GM12878 (cell line): ENCODE results near the gene B3GNT9. TPM values are rescaled to one million over a fixed set of nuclear protein-coding genes. Genes with fewer than 3 reads are reported as not detected.

Experiments
- ATAC-seq: fragments of 200-7000 bp; cut with Tn5 transposase; 3 replicates; pipeline ENCODE4 v1.9.1; 2020; ENCODE audit warnings: mild to moderate bottlenecking, moderate library complexity
- BruUV-seq: library from RNA; stranded (reverse); fragments of 400-500 nt; replicated peaks from 2 replicates; lab custom pipeline; 2021; lab: Mats Ljungman, UMichigan
- CTCF ChIA-PET: fragments of 300-600 bp; sonication (Branson Sonifier 250); formaldehyde crosslinking; extraction: SDS; loops from one replicate; lab custom pipeline; 2021; ENCODE audit warnings: inconsistent platforms; lab: Yijun Ruan, JAX
- POLR2A ChIA-PET: fragments of 350-600 bp; formaldehyde crosslinking; extraction: SDS; loops from one replicate; lab custom pipeline; 2021; ENCODE audit warnings: inconsistent platforms; lab: Charles Lee
- RAD21 ChIA-PET: fragments of 300-600 bp; sonication (Branson Sonifier 250); formaldehyde crosslinking; loops from one replicate; lab custom pipeline; 2023; ENCODE audit warnings: antibody characterized with exemption; ENCODE audit not compliant: unreplicated experiment; lab: Charles Lee
- SMC1A ChIA-PET: fragments of 300-600 bp; sonication (Branson Sonifier 250); formaldehyde crosslinking; loops from one replicate; lab custom pipeline; 2023; ENCODE audit not compliant: unreplicated experiment, uncharacterized antibody; lab: Charles Lee
- DNase-seq: peaks from one replicate; pipeline ENCODE4 v3.0.0-alpha.2; 2011; ENCODE audit warnings: low read depth, low spot score
- FAIRE-seq: peaks from 3 replicates; lab custom pipeline; 2011; peaks lifted over from hg19 to GRCh38; lab: Jason Lieb, UNC
- H2AFZ ChIP-seq: 2 replicates; pipeline ENCODE4 v1.6.0; 2011; ENCODE audit warnings: low read depth, low read length, control low read depth; ENCODE audit not compliant: control insufficient read depth
- H3K27ac ChIP-seq: 2 replicates; pipeline ENCODE4 v1.5.1; 2011; ENCODE audit warnings: control low read depth; ENCODE audit not compliant: control insufficient read depth, insufficient read depth
- H3K27me3 ChIP-seq, 2 experiments: replicated peaks in 1 of 2; 2 replicates each; pipeline versions ENCODE4 v1.6.0 to v1.6.1; 2011; ENCODE audit warnings: low read length in 1 of 2; ENCODE audit not compliant: control insufficient read depth in 2 of 2, insufficient read depth in 2 of 2
- H3K36me3 ChIP-seq, 2 experiments: 2 replicates each; pipeline ENCODE4 v1.5.1; 2011; ENCODE audit warnings: low read length in 1 of 2; ENCODE audit not compliant: control insufficient read depth in 2 of 2, insufficient read depth in 2 of 2
- H3K4me1 ChIP-seq: 2 replicates; pipeline ENCODE4 v1.6.1; 2011; ENCODE audit warnings: mild to moderate bottlenecking, low read length, moderate library complexity, mixed read lengths; ENCODE audit not compliant: control insufficient read depth, insufficient read depth
- H3K4me2 ChIP-seq: 2 replicates; pipeline ENCODE4 v1.6.0; 2011; ENCODE audit warnings: control low read depth; ENCODE audit not compliant: control insufficient read depth, insufficient read depth
- H3K4me3 ChIP-seq: fragments of 200-600 bp; sonication (generic); 2 replicates; pipeline ENCODE4 v1.5.1; 2016
- H3K79me2 ChIP-seq: 2 replicates; pipeline ENCODE4 v1.6.0; 2011; ENCODE audit warnings: low read length; ENCODE audit not compliant: control insufficient read depth, insufficient read depth
- H3K9ac ChIP-seq: 2 replicates; pipeline ENCODE4 v1.8.0; 2011; ENCODE audit warnings: low read length, control low read depth, mixed read lengths; ENCODE audit not compliant: control insufficient read depth, insufficient read depth
- H3K9me3 ChIP-seq: replicated peaks from 3 replicates; pipeline ENCODE4 v1.5.1; 2011; ENCODE audit warnings: mild to moderate bottlenecking, low read length; ENCODE audit not compliant: control insufficient read depth, insufficient read depth
- H4K20me1 ChIP-seq: 2 replicates; pipeline ENCODE4 v1.6.0; 2011; ENCODE audit not compliant: control insufficient read depth, insufficient read depth
- CTCF ChIP-seq, 3 experiments: IDR thresholded peaks in 2 of 3; conservative IDR thresholded peaks in 1 of 3; 2 replicates each; pipeline ENCODE4 v1.5.1; 2011; ENCODE audit warnings: low read depth in 3 of 3, low read length in 3 of 3, mild to moderate bottlenecking in 3 of 3, control low read depth in 2 of 3, moderate library complexity in 2 of 3, inconsistent platforms in 1 of 3, mixed read lengths in 1 of 3; ENCODE audit not compliant: control insufficient read depth in 2 of 3, insufficient read depth in 1 of 3; ENCODE audit errors: extremely low read depth in 1 of 3
- ELK1 ChIP-seq: IDR thresholded peaks from 2 replicates; pipeline ENCODE4 v1.6.1; 2012; ENCODE audit warnings: low read depth, low read length, improper control_type of control experiment
- WGBS: methylation state at CpG from one replicate; pipeline ENCODE4 v1.1.6; 2016; ENCODE audit warnings: low lambda C conversion rate; ENCODE audit not compliant: insufficient replicate concordance, insufficient coverage; ENCODE audit errors: missing lambda C conversion rate; 5-methylcytosine and 5-hydroxymethylcytosine counted together
- in situ Hi-C: fragments of 300-500 bp; cut with MboI; formaldehyde crosslinking; loops from 9 replicates; pipeline ENCODE4 v1.14.3; 2018; ENCODE audit warnings: mixed read lengths
- intact Hi-C: fragments of 100-400 bp; cut with micrococcal nuclease; formaldehyde crosslinking; loops from one replicate; pipeline ENCODE4 v1.14.2; 2022; ENCODE audit not compliant: unreplicated experiment
- polyA plus RNA-seq, 11 experiments: library from polyadenylated mRNA; depleted of rRNA in 4 of 11; unstranded in 6 of 11; stranded (reverse) in 5 of 11; fragments of >200 nt; fragmentation: Nextera tagmentation in 4 of 11; fragmentation: Illumina TruSeq in 1 of 11; extraction: Ambion mirVana in 4 of 11; extraction: Trizol in 1 of 11; gene quantifications; 1 replicate in 1 of 11; 2 replicates in 10 of 11; pipeline versions ENCODE4 v1.2.1 to v1.2.3, GENCODE V29; 2011 to 2016; ENCODE audit warnings: inconsistent platforms in 2 of 11, missing spikeins in 2 of 11, low read depth in 1 of 11
- total RNA-seq, 4 experiments: library from RNA; depleted of rRNA in 3 of 4; stranded (reverse); fragments of >200 nt in 3 of 4; fragmentation: Illumina TruSeq in 1 of 4; extraction: Trizol in 1 of 4; gene quantifications; 2 replicates each; pipeline versions ENCODE4 v1.2.1 to v1.2.3, GENCODE V29; 2013 to 2021

The B3GNT9 gene
- total and polyA plus RNA-seq, 10 of the 15 experiments (the other 5 are each of a cell fraction or from before 2014, with no cell fraction given): 0.08 to 5.0 (median 1.9) TPM

- in situ Hi-C loops: loop anchor here (10.0 kb wide), 1 partner anchor 181 kb away; no protein-coding TSS in a partner anchor
- peak overlapping the region; percentile 44; the same call in 1 of the 2 replicates for H3K4me2 ChIP-seq
- CTCF ChIA-PET: interaction anchor here (0.6 to 10.0 kb wide), 20 partner anchors 10 to 173 kb away, joined by 3 to 98 read pairs (median 8); partner anchors contain the start of gene PHAF1
- POLR2A ChIA-PET: interaction anchor here (0.5 to 8.2 kb wide), 3 partner anchors 17 to 71 kb away, joined by 4 to 137 read pairs (median 5); partner anchors contain the start of gene NOL3
- H2AFZ ChIP-seq: no peak overlapping the region
- no peaks in the 10 kb centered on the region for H3K9me3 ChIP-seq
- H3K4me3 ChIP-seq: no peak overlapping the region
- WGBS: 91% methylated on average over 15 of the region's 15 CpGs
- no peaks in the 10 kb centered on the region for H3K36me3 ChIP-seq
- no peak for DNase-seq
- H3K79me2 ChIP-seq: peaks cover 11% of the 10 kb centered on the region
- BruUV-seq: no TSS peak
- H3K9ac ChIP-seq: no peak overlapping the region
- TF ChIP-seq ELK1: no peak
- 0 out of 6 replicates have a peak, but pooled peaks of 2 of the 3 experiments have one; percentile 10 to 14 for TF ChIP-seq CTCF (IDR thresholded peaks at IDR 0.05 in 2 of 3, conservative IDR thresholded peaks at IDR 0.05 in 1 of 3; ENCODE audit: control insufficient read depth in 2 of 3, extremely low read depth in 1 of 3, insufficient read depth in 1 of 3, low read depth in 3 of 3, low read length in 3 of 3)
- no peaks in the 10 kb centered on the region for H3K27me3 ChIP-seq
- no peak for ATAC-seq
- H3K27ac ChIP-seq: no peak overlapping the region
- H4K20me1 ChIP-seq: peaks cover 10% of the 10 kb centered on the region; the same call in 1 of the 2 replicates
- RAD21 ChIA-PET: interaction anchor here (1.2 to 2.6 kb wide), 9 partner anchors 14 to 138 kb away, joined by 4 to 69 read pairs (median 6); partner anchors contain the start of gene NOL3
- SMC1A ChIA-PET: interaction anchor here (0.6 to 2.1 kb wide), 7 partner anchors 55 to 198 kb away, joined by 3 to 18 read pairs (median 6); no protein-coding TSS in a partner anchor
- no peak for FAIRE-seq
- intact Hi-C loops: loop anchor here (5.0 kb wide), 2 partner anchors 54 to 506 kb away; partner anchors contain the start of genes ACD and PARD6A
- H3K4me1 ChIP-seq: peaks cover 25% of the 10 kb centered on the region
Measured at GRCh38 chr16:67156143-67156844, 5.5 kb upstream of the B3GNT9 start.
